ENCODE results near the gene TMEM242.

TMEM242 gene

GRCh38 chr6:157265635-157266034 is 57.7 kb downstream of the TMEM242 start:
- H3K4me3 ChIP-seq (ENCODE audit: low read depth, low read length), result no peak overlapping the region
- no peak for TF ChIP-seq CTCF (IDR thresholded peaks at IDR 0.05; ENCODE audit: insufficient read depth, low read depth, low read length, missing control alignments)
- no peak for DNase-seq (ENCODE audit: low read depth)

- TF ChIP-seq CTCF (IDR thresholded peaks at IDR 0.05; ENCODE audit: insufficient read depth, low read depth, low read length, missing control alignments), result no peak
- no peak for DNase-seq (ENCODE audit: low read depth)
- no peak overlapping the region for H3K4me3 ChIP-seq (ENCODE audit: low read depth, low read length)
Measured at GRCh38 chr6:157265186-157265585, 58.1 kb downstream of the TMEM242 start.

- no peak for TF ChIP-seq CTCF (IDR thresholded peaks at IDR 0.05; ENCODE audit: insufficient read depth, low read depth, low read length, missing control alignments)
- H3K4me3 ChIP-seq (ENCODE audit: low read depth, low read length), result no peak overlapping the region
- DNase-seq (ENCODE audit: low read depth), result no peak
Measured at GRCh38 chr6:157264701-157265100, 58.6 kb downstream of the TMEM242 start.

GRCh38 chr6:157263881-157264397 is 59.4 kb downstream of the TMEM242 start:
- no peak for TF ChIP-seq CTCF (IDR thresholded peaks at IDR 0.05; ENCODE audit: insufficient read depth, low read depth, low read length, missing control alignments)
- DNase-seq (ENCODE audit: low read depth), result no peak
- H3K4me3 ChIP-seq (ENCODE audit: low read depth, low read length), result no peak overlapping the region

- no peak for TF ChIP-seq CTCF (IDR thresholded peaks at IDR 0.05; ENCODE audit: insufficient read depth, low read depth, low read length, missing control alignments)
- DNase-seq (ENCODE audit: low read depth), result no peak
- H3K4me3 ChIP-seq (ENCODE audit: low read depth, low read length), result no peak overlapping the region
Measured at GRCh38 chr6:157263146-157263545, 60.2 kb downstream of the TMEM242 start.

GRCh38 chr6:157261606-157262005 is 61.7 kb downstream of the TMEM242 start:
- DNase-seq (ENCODE audit: low read depth), result no peak
- no peak overlapping the region for H3K4me3 ChIP-seq (ENCODE audit: low read depth, low read length)
- no peak for TF ChIP-seq CTCF (IDR thresholded peaks at IDR 0.05; ENCODE audit: insufficient read depth, low read depth, low read length, missing control alignments)

- no peak for DNase-seq (ENCODE audit: low read depth)
- TF ChIP-seq CTCF (IDR thresholded peaks at IDR 0.05; ENCODE audit: insufficient read depth, low read depth, low read length, missing control alignments), result no peak
- no peak overlapping the region for H3K4me3 ChIP-seq (ENCODE audit: low read depth, low read length)
Measured at GRCh38 chr6:157260735-157261410, 62.4 kb downstream of the TMEM242 start.
